ENCODE measurements around the gene TSR3. TPM values are rescaled to one million over a fixed set of nuclear protein-coding genes. Genes with fewer than 3 reads are reported as not detected.
A peak's percentile ranks its signal among the peaks of the same experiment; 100 is the strongest.

TSR3 gene
- total RNA-seq, 1 donor from 2014 or later, result 52.6 TPM

GRCh38 chr16:1342526-1343427 lies 8.9 kb downstream of the TSR3 start:
- ATAC-seq (ENCODE audit: poor library complexity) (peak; percentile 95), DNase-seq (peak; percentile 94)
- intact Hi-C loops (cut with DNase I), result no loop called here

DNA sequence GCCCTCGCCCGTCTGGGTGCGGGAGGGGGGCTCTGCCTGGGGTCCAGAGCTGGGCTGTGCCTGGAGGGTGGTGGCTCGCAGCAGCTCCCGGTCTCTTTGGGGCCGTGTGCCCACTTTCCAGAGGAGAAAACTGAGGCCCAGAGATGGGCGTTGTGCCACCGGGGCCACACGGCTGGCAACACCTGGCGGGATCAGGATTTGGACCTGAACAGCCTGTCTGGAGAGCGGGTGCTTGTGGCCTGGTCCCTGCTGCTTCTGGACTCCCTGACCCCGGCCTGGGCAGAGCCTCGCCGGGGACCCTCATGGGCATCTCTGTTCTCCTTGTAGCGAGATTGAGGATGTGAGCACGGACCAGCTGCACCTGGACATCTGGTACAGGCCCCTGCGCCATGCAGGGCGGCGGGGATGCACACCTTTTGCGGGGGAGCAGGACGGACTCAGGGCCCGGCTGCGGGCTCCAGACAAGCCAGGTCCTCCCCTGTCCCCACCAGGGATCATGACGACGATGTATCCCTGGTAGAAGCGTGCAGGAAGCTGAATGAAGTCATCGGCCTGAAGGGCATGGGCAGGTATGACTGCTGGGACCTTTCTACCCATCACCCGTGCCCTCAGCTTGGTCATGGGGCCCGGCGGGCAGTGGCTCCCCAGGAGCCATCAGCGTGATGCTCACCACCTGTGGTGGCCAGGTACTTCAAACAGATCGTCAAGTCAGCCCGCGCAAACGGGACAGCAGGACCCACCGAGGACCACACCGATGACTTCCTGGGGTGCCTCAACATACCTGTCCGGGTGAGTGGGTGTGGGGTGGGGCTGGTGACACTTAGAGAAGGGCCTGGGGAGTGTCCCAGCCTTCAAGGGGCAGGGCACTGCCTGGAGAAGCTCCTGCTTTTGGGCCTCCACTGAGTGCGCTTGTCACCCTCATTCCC lies 9.9 kb downstream of the TSR3 start:
- ATAC-seq (ENCODE audit: poor library complexity) (no peak), DNase-seq (no peak)
- intact Hi-C loops (cut with DNase I), result no loop called here

GRCh38 chr16:1340730-1341494 lies 10.8 kb downstream of the TSR3 start:
- intact Hi-C loops (cut with DNase I), result no loop called here
- ATAC-seq (ENCODE audit: poor library complexity), result no peak
- DNase-seq, result no peak

DNA sequence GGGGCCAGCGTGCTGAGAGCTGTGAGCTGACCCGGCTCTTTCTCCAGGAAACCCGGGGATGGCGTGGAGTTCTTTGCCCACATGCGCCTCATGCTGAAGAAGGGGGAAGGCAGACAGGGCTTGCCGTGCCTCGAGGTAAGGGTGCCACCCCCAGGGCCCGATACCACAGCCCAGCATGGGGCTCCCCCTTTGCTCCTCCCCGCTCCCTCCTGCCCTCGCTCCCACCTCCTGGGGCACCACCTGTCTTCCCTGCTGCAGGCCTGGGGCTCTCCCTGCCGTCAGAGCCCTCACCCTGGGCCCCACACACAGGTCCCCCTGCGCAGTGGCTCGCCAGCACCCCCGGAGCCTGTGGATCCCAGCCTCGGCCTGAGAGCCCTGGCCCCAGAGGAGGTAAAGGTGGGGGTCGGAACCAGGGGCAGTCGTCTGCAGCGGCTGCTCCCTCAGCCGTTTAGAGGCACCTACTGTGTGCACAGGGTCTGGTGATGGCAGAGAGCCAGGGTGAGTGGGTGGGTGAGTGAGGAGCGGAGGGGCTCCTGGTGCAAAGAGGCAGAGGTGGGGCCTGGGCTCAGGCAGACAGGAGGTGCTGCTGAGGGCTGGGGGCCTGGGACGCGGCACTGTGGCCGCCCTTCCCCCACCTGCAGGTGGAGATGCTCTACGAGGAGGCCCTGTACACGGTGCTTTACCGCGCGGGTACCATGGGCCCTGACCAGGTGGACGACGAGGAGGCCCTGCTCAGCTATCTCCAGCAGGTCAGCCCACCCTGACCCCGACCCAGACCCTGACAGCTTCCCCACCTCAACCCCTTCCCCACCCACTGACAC lies 12.6 kb downstream of the TSR3 start:
- intact Hi-C loops (cut with DNase I), result no loop called here
- DNase-seq (no peak), ATAC-seq (ENCODE audit: poor library complexity) (no peak)

DNA sequence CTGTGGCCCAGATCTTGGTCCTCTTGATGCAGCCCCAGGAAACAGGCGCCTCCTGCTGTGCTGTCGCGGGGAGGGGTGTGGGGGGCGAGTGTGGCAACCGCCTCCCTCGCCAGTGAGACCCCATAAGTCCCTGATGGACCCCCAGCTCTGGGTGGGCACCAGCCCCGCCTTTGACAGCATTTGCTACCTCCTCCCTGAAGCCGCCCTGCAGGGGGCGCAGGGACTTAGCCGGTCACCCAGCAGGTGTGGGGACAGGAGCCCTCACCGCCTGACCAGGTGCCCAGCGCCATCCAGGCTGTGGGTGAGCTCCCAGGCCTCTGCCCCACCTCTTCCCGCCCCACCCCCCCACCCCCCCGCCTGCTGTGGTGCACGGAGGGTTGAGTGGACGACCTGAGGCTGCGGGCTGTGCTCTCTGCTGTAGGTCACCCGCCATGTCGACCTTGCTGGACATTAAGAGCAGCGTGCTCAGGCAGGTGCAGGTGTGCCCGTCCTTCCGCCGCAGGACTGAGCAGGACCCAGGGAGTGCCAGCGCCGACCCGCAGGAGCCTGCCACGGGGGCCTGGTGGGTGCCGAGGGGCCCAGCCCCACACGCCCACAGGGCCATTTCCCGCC lies 13.5 kb downstream of the TSR3 start:
- ATAC-seq (ENCODE audit: poor library complexity), result no peak
- intact Hi-C loops (cut with DNase I), result no loop called here

GRCh38 chr16:1337486-1337885 lies 14.2 kb downstream of the TSR3 start:
- intact Hi-C loops (cut with DNase I), result no loop called here
- no peak for DNase-seq
- ATAC-seq (ENCODE audit: poor library complexity), result no peak

More for the DNA sequence above, 13.5 kb downstream of the TSR3 start:
- DNase-seq, result no peak

DNA sequence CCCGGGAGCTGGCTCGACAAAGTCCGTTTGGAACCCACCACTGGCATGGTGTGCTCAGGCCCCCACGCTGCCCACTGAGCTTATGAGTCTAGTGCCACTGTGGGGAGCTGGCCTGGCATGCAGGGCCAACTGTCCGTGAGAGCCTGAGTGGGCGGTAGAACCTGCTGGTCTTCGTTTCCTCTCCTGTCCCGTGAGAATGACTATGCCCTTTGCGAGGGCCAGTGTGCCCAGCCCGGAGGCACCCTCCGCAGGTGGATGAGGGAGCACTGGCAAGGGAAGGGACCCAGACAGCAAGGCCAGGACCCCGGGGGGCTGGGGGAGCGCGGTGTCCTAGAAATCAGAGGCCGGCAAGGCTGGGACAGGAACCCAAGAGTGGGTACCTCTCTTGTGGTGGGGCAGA lies 15.1 kb downstream of the TSR3 start:
- intact Hi-C loops (cut with DNase I), result no loop called here
- no peak for DNase-seq
- no peak for ATAC-seq (ENCODE audit: poor library complexity)

GRCh38 chr16:1335996-1336395 lies 15.7 kb downstream of the TSR3 start:
- no peak for DNase-seq
- no peak for ATAC-seq (ENCODE audit: poor library complexity)
- intact Hi-C loops (cut with DNase I), result no loop called here

DNA sequence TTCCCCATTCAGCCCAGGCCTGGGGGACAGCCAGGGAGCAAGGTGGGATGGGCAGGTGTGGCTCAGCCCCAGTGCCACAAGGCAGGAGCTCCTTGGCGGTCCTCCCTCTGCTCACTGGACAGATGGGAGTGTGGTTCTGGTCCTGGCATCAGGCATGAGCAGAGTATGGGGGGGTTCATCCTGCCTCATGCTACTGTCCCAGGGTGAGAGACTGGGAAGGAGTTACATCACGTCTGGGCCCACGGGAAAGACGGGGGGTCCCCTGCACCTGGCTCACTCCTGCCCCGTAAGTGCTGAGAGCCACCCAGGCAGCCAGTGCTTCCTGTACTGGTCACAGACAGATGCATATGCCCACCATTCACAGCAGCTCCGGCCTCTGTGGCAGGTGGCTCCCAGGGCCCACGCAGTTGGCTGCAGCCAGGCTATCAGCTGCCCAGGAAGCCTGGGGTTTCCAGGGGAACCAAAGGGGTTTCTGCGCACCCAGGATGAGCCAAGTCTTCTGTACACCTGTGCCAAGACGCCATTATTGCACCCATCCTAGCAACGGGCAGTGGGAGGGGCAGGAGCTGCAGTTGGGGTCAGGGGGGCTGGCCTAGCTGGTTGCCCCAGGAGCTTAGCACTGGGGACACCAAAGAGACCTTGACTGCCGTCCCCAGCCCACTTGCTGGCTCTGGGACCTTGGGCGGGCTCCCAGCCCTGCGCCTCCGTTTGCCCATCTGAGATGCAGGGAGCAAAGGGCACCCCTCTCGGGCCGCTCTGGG lies 16.3 kb downstream of the TSR3 start:
- ATAC-seq (ENCODE audit: poor library complexity), result no peak
- intact Hi-C loops (cut with DNase I), result no loop called here
- DNase-seq, result no peak

GRCh38 chr16:1334739-1335138 lies 16.9 kb downstream of the TSR3 start:
- ATAC-seq (ENCODE audit: poor library complexity), result no peak
- no peak for DNase-seq
- intact Hi-C loops (cut with DNase I), result no loop called here

- intact Hi-C loops (cut with DNase I), result no loop called here
- no peak for DNase-seq
- no peak for ATAC-seq (ENCODE audit: poor library complexity)
Observed at GRCh38 chr16:1333854-1334700, 17.6 kb downstream of the TSR3 start.

GRCh38 chr16:1333149-1333812 lies 18.4 kb downstream of the TSR3 start, which contains the start of gene BAIAP3:
TSS of gene BAIAP3 (plus strand) at chr16:1333645. CDS start at chr16:1338550, 4,905 bp downstream.
- intact Hi-C loops (cut with DNase I), result no loop called here
- peak; percentile 83 for ATAC-seq (ENCODE audit: poor library complexity)
- peak; percentile 63 for DNase-seq

DNA sequence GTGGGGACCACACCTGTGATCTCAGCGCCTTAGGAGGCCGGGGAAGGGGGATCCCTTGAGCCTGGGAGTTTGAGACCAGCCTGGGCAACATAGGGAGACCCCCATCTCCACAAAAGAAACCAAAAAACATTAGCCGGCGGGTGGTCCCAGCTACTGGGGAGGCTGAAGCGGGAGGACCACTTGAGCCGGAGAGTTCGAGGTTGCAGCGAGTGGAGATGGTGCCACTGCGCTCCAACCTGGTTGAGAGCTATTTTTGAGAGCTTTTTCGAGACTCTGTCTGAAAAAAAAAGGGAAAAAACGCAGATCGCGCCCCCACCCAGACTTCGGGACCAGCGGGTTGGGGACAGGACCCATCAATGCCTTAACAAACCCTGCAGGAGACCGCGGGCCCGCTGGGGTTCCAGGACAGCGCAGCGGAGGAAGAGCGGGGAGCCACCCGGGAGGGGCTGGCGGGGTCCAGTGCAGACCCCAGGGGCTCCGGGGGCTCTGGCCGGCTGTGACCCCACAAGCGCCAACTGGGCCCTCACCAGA lies 19.0 kb downstream of the TSR3 start:
- no peak for ATAC-seq (ENCODE audit: poor library complexity)
- no peak for DNase-seq
- intact Hi-C loops (cut with DNase I), result no loop called here

DNA sequence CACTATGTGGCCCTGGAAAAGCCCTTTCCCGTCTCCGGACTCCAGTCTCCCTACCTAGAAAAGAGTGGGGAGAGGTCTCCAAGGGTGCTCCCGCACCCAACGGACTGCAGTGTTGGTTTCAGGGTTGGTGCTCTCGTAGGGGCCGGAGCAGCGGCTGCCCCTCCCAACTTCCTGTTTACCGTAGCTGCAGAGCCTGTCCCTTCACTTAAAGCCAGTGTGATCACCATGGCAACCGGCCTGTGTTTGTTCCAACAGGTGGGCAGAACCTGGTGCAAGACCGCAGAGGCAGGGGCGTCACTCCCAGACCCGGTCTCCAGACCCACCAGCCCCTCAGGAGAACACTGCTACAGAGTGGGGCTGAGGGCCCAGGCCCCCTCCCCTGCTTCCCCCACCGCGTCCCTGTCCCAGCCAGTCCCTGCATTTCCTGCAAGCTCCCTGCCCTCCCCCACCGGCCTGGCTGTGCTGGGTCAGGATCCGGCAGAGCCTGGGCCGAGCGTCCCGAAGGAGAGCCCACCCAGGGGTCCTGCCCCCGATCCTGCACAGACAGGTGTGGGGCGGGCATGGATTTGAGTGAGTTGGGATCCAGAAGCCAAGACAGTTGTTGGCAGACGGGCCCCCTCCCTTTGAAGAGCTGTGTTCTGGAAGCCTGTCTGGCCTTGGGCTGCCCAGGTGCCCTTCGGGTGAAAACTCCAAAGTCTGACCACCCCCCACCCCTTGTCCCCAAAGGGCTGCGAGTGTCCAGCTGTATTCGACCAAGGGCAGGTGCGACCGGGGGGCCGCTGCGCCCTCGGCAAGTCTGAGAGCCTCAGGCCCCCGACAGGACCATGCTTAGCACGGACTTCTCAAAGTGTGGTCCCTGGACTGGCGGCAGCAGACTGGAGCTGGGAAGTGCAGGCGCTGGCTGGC lies 19.7 kb downstream of the TSR3 start:
- intact Hi-C loops (cut with DNase I), result loop anchor here (1.0 kb wide), 1 partner anchor 21 kb away; no protein-coding TSS in a partner anchor
- peak; percentile 83 for DNase-seq

More for the DNA sequence above, 19.7 kb downstream of the TSR3 start:
- peak; percentile 51 for ATAC-seq (ENCODE audit: poor library complexity)
